ENCODE results near the gene DNAJC4.
A peak's percentile ranks its signal among the peaks of the same experiment; 100 is the strongest.

Gene DNAJC4

DNA sequence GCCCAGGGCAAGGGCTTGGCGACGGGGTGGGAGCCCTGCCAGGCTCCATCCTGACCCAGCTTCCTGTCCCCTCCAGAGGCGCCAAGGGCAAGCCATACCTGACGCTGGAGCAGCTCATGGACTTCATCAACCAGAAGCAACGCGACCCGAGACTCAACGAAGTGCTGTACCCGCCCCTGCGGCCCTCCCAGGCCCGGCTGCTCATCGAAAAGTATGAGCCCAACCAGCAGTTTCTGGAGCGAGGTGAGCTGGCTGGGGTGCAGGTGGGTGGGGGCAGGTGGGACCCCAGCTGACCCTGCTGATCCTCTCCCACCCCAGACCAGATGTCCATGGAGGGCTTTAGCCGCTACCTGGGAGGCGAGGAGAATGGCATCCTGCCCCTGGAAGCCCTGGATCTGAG is 26.0 kb downstream of the DNAJC4 start:
- no peak for DNase-seq (ENCODE audit: low read depth in 1 of 2, low spot score in 1 of 2)

DNA sequence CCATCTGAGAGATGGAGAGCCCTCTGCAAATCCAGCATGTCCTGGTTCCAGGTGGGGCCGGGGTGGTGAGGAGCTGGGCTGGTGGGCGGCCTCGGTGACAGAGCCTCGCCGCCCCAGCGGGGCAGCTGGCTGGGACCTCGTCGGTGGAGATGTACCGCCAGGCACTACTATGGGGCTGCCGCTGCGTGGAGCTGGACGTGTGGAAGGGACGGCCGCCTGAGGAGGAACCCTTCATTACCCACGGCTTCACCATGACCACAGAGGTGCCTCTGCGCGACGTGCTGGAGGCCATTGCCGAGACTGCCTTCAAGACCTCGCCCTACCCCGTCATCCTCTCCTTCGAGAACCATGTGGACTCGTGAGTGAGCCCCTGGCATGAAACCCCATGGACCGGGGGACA is 28.0 kb downstream of the DNAJC4 start:
- DNase-seq (ENCODE audit: low read depth in 1 of 2, low spot score in 1 of 2): no peak

DNA sequence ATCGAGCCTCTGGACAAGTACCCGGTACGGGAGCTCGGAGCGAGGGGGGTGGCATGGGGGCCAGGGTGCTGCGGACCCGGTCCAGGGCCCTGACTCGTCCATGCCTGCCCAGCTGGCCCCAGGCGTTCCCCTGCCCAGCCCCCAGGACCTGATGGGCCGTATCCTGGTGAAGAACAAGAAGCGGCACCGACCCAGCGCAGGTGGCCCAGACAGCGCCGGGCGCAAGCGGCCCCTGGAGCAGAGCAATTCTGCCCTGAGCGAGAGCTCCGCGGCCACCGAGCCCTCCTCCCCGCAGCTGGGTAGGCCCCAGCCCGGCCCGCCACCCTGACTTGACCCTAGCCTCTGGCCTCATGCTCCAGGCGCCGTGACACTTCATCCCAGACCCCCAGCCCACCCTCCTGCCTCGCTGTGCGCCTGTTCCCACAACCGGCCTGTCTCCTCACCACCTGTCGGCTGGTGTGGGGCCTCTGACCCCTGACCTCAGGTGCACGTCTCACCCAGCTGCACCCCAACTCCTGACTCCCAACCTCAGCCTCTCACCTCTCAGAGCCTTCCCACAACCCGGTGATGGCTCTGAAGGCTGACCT is 28.7 kb downstream of the DNAJC4 start:
- DNase-seq (ENCODE audit: low read depth in 1 of 2, low spot score in 1 of 2): no peak

DNA sequence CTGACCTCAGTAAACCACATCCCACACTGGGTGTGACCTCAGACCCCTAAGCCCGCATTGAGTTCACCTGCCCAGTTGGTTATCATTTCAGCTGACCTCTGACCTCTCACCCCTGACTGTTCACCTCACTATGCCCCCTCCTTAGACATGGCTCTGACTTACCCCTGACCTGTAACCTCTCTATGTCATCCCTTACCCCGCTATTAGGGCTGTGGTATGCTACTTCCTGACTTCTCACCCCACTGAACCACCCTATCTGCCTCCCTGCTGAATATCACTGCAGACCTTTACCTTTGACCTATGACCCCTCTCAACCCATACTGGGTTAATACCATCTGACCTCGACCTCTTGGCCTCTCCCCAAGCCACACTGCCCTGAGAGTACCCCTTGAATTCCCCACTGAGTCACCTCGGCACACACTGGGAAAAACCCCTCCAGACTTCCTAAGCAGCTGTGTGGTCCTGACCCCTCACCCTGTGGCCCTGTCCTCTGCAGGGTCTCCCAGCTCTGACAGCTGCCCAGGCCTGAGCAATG is 29.3 kb downstream of the DNAJC4 start:
- no peak for DNase-seq (ENCODE audit: low read depth in 1 of 2, low spot score in 1 of 2)

DNA sequence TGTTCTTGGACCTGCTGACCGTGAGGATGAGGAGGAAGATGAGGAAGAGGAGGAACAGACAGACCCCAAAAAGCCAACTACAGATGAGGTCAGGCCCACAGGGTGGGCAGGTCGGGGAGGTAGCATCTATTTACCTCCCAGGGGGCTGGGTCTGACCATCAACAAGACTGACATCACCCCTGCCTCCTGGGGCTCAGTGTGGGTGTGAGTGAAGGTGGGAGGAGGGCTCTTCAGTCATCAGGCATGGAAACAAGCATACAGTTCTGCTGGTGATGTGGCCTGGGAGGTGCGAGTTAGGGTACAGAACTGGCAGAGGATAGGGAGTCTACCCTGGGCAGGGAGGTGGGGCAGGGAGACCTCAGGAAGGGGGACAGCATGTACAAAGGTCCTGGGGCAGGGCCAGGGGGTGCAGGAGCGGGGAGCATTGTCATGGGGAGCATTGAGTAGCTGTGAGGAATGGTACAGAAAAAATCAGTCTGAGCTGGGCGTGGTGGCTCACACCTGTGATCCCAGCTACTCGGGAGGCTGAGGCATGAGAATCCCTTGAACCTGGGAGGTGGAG is 29.9 kb downstream of the DNAJC4 start:
- no peak for DNase-seq (ENCODE audit: low read depth in 1 of 2, low spot score in 1 of 2)

DNA sequence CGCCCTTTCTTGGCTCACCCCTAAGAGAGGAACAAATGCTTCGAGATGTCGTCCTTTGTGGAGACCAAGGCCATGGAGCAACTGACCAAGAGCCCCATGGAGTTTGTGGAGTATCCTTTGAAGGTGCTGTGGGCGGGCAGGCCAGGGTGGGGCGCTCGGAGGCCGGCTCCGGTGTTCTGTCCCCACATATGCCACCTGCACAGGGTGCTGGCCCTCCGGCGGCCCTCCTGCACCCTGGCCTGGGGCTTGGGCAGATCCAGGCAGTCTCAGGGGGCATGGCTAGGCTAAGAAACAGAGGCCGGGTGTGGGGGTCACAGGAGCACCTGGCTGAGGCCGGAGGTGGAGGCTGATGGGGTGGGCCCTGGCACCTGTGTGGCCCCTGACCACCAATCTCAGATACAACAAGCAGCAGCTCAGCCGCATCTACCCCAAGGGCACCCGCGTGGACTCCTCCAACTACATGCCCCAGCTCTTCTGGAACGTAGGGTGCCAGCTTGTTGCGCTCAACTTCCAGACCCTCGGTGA is 31.3 kb downstream of the DNAJC4 start:
- DNase-seq (ENCODE audit: low read depth in 1 of 2, low spot score in 1 of 2): no peak

DNA sequence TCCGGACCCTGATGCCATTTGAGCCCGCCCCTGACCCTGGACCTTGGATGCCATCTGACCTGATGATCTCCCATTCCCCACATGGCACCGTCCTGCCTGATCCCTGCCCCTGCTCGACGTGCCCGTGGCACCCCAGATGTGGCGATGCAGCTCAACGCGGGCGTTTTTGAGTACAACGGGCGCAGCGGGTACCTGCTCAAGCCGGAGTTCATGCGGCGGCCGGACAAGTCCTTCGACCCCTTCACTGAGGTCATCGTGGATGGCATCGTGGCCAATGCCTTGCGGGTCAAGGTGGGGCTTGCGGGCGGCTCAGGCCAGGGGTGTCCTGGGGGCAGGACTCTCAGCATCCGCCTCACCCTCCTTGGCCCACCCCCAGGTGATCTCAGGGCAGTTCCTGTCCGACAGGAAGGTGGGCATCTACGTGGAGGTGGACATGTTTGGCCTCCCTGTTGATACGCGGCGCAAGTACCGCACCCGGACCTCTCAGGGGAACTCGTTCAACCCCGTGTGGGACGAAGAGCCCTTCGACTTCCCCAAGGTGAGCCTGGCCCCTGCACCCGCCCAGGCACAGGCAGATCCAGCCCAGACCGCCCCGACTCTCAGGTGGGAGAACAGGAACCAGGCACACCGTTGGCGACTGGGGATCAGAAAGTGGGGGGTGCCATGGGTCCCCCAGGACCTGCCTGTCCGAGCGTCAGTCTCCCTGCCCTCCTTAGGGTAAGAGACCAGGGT is 32.1 kb downstream of the DNAJC4 start:
- DNase-seq (ENCODE audit: low read depth in 1 of 2, low spot score in 1 of 2): no peak

DNA sequence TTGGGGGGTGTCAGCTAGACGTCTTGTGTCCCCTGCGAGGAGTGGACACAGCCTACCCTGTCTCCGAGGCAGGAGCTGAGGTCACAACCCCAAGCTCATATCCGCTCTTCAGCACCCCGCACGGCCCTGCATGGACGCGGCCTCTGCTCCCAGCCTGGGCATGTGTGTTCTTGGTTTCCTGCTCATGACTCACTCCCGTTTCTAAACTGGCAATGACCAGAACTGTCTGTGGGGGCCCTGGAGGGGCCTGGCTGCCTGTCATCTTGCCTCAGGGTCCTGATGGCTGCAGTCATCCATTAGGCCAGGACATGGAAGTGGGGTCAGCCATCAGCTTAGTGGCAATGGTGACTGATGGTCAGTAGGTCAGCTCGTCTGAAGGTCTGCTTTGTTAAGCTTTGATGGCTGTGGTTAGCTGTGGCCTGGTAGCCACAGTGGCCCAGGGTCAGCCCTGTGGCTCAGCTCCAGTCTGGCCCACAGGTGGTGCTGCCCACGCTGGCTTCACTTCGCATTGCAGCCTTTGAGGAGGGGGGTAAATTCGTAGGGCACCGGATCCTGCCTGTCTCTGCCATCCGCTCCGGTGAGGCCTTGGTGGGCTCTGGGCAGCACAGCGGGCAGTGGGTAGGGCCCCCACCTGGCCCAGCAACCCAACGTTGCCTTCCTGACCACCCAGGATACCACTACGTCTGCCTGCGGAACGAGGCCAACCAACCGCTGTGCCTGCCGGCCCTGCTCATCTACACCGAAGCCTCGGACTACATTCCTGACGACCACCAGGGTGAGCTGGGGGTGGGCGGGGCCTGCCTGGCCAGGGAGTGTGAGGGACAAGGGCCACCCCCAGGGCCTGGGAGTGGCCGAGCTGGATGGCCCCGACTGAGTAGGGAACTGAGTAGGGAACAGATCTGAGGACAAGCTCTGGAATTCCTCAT is 32.9 kb downstream of the DNAJC4 start:
- no peak for DNase-seq (ENCODE audit: low read depth in 1 of 2, low spot score in 1 of 2)

DNA sequence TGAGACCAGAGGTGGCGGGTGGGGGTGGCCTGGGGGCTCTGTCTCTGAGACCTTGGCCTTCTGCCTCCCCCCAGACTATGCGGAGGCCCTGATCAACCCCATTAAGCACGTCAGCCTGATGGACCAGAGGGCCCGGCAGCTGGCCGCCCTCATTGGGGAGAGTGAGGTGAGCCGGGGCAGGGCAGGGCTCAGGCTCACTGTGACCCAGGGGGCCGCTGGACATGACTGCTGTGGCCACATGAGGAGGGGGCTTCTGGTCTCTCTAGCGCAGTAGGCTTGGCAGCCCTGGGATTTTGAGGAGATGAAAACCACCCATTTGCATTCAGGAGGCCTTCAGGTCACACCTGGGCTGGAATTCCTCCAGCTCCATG is 33.6 kb downstream of the DNAJC4 start:
- DNase-seq (ENCODE audit: low read depth in 1 of 2, low spot score in 1 of 2): no peak

DNA sequence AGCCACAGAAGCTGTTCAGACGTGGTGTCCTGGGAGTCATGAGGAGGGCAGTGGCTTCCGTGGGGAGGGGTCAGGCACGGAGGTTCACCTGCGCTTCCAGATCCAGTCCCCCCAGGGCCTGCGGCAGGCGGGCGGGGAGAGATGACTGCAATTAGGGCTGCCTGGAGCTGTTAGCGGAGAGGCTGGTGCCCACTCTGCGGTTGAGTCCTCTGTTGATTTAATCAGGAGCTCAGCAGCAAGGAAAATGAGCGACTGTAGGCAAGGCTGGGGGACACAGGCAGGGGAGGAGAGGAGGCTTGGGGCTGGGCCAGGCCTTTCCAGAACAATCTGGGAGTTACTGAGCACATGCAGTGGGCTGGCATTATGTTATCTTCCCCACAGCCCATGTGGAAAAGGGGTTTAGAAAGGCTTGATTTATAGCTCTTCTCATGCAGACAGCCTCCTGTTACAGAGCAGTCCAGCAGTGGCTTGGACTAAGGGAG is 34.1 kb downstream of the DNAJC4 start:
- no peak for DNase-seq (ENCODE audit: low read depth in 1 of 2, low spot score in 1 of 2)

DNA sequence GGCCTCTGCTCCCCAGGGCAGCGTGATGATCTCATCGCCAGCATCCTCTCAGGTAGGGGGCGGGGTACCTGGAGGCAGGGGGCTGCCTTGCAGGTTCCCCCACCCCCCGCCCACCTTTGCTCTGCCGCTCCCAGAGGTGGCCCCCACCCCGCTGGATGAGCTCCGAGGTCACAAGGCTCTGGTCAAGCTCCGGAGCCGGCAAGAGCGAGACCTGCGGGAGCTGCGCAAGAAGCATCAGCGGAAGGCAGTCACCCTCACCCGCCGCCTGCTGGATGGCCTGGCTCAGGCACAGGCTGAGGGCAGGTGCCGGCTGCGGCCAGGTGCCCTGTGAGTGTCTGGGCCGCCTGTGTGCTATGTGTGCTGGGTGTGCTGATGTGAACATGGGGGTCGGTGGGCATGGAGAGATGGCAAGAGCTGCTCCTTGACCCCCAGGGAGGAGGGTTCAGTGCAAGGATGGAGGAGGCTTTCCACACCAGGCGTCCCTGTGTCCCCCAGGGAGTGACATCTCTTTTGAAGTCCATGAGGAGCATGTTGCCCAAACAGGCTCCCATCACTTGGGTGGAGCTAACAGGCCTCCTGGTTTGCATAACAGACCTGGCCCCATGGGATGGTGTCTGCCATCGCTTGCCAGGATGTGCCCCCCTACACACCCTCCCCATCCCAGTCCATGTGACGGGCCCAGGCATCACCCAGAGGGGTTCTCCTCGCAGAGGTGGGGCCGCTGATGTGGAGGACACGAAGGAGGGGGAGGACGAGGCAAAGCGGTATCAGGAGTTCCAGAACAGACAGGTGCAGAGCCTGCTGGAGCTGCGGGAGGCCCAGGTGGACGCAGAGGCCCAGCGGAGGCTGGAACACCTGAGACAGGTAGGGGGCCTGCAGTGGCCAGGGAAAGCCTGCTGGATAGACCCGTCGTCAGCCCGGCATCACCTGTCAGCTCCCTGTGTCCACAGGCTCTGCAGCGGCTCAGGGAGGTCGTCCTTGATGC is 35.1 kb downstream of the DNAJC4 start:
- no peak for DNase-seq (ENCODE audit: low read depth in 1 of 2, low spot score in 1 of 2)

DNA sequence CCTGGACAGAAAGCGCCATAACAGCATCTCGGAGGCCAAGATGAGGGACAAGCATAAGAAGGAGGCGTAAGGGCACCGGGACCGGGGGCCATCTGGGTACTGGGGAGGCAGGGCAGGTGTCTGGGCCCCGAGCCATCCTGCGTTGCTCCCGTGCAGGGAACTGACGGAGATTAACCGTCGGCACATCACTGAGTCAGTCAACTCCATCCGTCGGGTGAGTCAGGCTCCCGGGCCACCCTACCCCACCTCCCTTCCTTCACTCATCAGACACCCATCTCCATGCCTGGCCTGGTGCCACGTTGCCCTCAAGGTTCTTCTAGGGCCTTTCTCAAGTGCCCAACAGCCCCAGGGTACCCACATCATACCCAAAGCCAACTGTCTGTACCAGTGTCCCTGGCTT is 36.0 kb downstream of the DNAJC4 start:
- no peak for DNase-seq (ENCODE audit: low read depth in 1 of 2, low spot score in 1 of 2)

DNA sequence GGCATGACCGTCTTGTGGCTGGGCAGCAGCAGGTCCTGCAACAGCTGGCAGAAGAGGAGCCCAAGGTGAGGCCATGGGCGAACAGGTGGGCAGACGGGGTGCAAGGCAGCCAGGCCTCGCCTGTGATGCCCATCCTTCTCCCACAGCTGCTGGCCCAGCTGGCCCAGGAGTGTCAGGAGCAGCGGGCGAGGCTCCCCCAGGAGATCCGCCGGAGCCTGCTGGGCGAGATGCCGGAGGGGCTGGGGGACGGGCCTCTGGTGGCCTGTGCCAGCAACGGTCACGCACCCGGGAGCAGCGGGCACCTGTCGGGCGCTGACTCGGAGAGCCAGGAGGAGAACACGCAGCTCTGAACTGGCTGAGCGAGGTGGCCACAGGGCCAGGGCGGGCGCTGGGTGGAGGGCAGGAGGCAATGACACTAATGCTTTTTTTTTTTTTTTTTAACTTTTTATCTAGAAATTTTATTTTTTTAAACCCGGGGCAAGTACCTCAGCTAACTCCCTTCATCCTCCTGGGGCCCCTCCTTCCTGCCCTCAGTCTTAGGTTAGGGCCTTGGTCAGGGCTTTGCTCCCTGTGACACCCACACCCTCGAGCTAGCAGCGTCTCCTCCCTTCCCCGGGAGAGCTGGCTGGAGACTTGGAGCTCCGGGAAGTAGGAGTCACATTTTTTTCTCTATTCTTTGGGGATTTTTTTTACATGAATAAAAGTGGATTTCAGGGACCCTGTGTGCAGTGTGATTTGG is 37.0 kb downstream of the DNAJC4 start:
- no peak for DNase-seq (ENCODE audit: low read depth in 1 of 2, low spot score in 1 of 2)

DNA sequence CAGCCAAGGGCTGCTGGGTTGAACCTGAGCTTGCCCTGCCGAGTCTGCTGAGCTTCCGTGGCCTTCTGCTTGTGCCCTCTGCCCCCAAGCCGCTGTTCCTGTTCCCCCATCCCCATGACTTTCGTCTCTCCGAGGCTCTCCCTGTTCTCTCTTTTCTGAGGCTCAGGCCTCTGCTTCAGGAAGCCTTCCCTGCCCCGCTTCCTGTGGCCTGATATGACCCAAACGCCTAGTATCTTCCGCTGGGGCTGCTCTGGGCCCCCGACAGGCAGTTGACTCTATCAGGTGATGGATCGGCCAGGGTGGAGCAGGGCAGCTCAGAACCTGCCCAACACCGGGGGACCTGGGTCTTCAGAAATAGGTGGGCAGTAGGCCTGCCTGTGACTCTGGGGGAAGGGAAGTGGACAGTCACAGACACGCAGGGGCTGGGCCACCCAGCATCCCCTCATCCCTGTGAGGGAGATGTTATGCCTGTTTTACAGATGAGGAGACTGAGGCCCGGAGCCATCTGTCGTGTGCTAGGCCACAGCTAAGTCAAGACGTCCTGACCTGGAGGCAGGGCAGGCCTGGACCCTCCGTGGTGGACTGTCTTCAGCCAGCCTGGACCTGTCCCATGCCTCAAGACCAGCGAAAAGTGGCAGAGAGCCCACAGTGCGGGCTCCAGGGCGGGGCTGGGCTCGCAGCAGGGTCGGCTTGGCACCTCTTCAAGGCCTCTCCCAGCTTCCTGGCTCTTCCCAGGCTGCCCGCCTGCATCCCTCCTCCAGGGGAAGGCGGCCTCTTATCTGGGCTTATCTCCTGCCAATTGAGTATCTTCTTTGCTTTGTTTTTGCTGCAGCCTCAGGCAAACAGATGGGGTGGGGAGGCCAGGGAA is 37.9 kb downstream of the DNAJC4 start:
- DNase-seq (ENCODE audit: low read depth in 1 of 2, low spot score in 1 of 2): no peak

DNA sequence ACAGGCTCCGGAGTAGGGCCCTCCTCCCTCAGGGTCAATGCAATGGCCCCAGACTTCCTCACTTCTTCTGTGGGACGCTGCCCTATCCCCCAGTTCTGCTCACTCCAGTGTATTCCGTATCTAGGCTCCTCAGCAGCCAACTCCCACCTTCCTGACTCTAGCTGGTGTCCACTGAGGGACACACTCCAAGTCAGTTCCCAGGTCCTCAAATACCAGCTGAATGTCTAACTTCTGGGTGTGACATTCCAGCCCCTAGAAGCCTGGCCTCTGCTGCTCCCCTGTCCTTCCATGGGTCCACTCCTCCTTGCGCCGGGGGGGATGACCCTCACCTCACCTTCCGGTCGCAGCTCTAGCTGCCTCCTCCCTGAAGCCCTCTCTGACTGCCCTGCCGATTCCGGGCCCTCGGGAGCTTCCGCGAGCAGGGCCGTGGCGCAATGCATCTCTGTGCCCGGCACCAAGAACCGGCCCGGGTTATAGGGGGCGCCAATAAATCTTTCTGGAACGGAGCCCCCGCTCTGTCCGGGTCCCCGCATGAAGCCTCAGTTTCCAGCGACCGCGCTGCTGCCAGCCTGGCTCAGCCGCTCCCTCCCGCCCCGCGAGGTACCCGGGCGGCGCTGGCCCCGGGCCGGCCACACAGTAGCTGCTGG is 38.7 kb downstream of the DNAJC4 start:
- DNase-seq (ENCODE audit: low read depth in 1 of 2, low spot score in 1 of 2): no peak

DNA sequence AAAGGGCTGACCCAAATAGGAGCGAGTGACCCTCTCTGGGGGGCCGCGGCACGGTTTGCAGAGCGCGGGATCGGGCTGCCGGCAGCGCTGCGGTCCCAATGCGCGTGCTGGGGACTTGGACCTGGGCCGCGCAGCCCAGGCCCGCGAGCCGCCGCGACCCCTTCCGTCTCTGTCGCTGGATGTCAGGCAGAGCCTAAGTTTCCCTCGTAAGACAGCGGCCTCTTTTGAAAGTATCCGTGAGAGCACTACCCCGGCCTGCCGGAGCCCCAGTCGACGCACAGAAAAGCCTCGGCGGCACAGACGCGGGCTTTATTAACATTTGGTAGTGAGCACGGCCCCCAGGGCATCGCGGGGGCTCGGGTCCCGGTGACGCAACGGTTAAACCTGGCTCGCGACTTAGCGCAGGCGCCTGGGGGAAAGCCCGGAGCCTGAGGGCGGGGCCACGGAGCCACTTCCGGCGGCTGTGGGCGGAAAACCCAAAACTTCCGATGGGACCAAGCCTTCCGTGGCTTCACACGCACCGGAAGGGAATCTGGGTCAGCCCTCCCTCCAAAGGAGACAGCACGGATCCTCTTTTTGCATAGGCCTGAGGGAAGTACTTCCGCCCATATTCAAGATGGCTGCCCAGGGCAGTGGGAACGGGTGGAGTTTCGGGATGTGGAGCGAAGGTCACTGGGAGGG is 39.3 kb downstream of the DNAJC4 start:
- peak; percentile 95 to 98 for DNase-seq (ENCODE audit: low read depth in 1 of 2, low spot score in 1 of 2)
